ENCODE measurements around the gene MLLT6. TPM values are rescaled to one million over a fixed set of nuclear protein-coding genes. Genes with fewer than 3 reads are reported as not detected.

The MLLT6 gene
- total RNA-seq, 6 experiments from 2014 or later, result 10.1 to 30.9 (median 25.6) TPM

DNA sequence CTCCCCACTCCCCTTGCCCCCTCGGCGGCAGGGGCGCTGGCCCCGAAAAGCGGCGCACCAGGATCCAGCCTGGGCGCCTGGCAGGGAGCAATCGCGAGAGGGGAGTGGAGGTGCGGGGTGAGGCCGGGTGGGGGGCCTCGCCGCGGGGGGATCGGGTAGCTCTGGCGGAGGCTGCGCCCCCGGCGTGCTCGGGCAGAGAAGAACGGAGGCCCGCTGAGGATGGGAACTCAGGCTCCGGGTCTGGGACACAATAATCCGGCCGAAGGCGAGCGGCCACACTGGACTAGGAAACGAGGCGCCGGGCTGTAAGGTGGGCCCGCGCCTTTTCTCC, 43.8 kb downstream of the MLLT6 start:
- H3K9me3 ChIP-seq, result no peaks in the 10 kb centered on the region
- TF ChIP-seq CTCF (IDR thresholded peaks at IDR 0.05) (no peak), POLR2A (IDR thresholded peaks at IDR 0.05) (no peak)
- peak overlapping the region; percentile 49 to 88 (median 59) for H3K27ac ChIP-seq
- H3K36me3 ChIP-seq, result no peaks in the 10 kb centered on the region
- ATAC-seq, result no peak
- intact Hi-C loops (cut with DNase I), result no loop called here
- no peak for DNase-seq
- H3K4me3 ChIP-seq, result peak overlapping the region; percentile 46 to 59 (median 50)
- WGBS (ENCODE audit: insufficient coverage, low coverage, low lambda C conversion rate, missing lambda C conversion rate), result 0% methylated on average over 11 of the region's 32 CpGs
- H3K4me1 ChIP-seq, result peaks cover 0 to 45% (median 7%) of the 10 kb centered on the region in 4 donors
- no peaks in the 10 kb centered on the region for H3K27me3 ChIP-seq

DNA sequence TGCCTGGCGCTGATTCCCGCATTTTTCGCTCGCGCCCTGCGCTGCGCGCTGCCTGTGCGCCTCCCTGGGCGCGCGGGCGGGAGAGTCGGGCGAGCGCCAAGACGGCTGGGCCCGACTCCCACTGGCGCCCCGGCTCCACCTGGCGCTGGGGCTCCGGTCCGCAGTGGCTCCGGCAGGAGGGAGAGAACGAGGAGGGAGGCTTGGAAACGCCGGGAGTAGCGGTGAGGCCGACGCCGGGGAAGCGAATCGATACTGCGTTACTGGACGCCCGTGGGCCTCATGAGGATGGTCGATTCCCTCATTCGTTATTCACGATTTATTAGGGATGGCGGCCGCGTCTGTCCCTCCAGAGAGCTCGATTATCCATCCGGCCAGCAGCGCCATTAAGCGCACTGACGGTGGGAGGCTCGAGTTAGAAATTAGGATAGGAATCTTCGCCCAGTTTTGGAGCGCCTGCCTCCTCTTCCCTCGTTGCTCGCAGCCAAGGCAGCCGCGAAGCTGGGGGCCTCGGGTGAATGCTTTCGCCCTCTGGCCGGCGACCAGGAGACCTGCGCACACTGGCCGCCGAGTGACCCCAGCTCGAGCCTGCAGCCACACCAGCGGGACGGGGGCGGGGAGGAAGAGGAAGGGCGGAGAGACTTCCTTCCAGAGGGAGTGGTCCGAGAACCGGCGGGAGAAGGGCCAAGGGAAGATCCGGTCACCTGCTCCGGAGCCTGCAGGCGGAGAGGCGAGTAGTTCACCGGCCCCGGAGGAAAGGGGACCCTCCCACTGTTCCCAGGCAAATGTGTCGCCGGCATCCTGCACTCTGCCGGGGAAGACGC, 44.4 kb downstream of the MLLT6 start:
- DNase-seq (peak; percentile 89 to 91 (median 90)), ATAC-seq (peak; percentile 41 to 64 (median 58))
- Histone ChIP-seq H3K36me3 (peaks cover 0 to 2% (median 0%) of the 10 kb centered on the region in 4 donors), H3K4me3 (peak overlapping the region; percentile 46 to 59 (median 50)), H3K27ac (peak overlapping the region; percentile 49 to 88 (median 59)), H3K9me3 (no peaks in the 10 kb centered on the region), H3K4me1 (peaks cover 0 to 50% (median 9%) of the 10 kb centered on the region in 4 donors), H3K27me3 (no peaks in the 10 kb centered on the region)
- intact Hi-C loops (cut with DNase I), result no loop called here
- TF ChIP-seq CTCF (IDR thresholded peaks at IDR 0.05) (no peak), POLR2A (IDR thresholded peaks at IDR 0.05) (peak; percentile 70)
- WGBS (ENCODE audit: insufficient coverage, low coverage, low lambda C conversion rate, missing lambda C conversion rate), result 0% methylated on average over 24 of the region's 79 CpGs

DNA sequence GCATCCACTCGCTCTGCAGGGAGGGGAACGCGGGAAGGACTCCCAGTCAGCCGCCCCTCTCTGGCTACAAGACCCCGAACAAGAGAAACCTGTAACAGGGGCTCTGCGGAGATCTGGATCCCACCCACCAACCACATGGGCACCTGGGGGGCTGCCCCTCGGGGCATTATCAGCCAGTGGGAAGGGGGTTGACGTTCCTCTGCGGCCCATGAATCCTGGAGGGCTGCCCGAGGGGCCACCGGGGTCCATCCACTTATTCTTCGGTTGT, 44.9 kb downstream of the MLLT6 start:
- no CpG with 5 or more reads among the region's 12 CpGs for WGBS (ENCODE audit: insufficient coverage, low coverage, low lambda C conversion rate, missing lambda C conversion rate)

GRCh38 chr17:38750312-38751121, 45.4 kb downstream of the MLLT6 start:
- peaks cover 0 to 8% (median 0%) of the 10 kb centered on the region in 4 donors for H3K36me3 ChIP-seq
- intact Hi-C loops (cut with DNase I), result no loop called here
- peak overlapping the region; percentile 33 to 88 (median 49) for H3K27ac ChIP-seq
- H3K4me3 ChIP-seq, result peak overlapping the region in 2 of 3 donors; percentile 50 to 59
- no peaks in the 10 kb centered on the region for H3K27me3 ChIP-seq
- DNase-seq (no peak), ATAC-seq (no peak)
- TF ChIP-seq CTCF (IDR thresholded peaks at IDR 0.05) (no peak), POLR2A (IDR thresholded peaks at IDR 0.05) (no peak)
- peaks cover 0 to 50% (median 9%) of the 10 kb centered on the region in 4 donors for H3K4me1 ChIP-seq
- H3K9me3 ChIP-seq, result no peaks in the 10 kb centered on the region
- WGBS (ENCODE audit: insufficient coverage, low coverage, low lambda C conversion rate, missing lambda C conversion rate), result 35% methylated on average over 15 of the region's 28 CpGs

More for the DNA sequence above, 44.9 kb downstream of the MLLT6 start:
- peak overlapping the region; percentile 33 to 88 (median 49) for H3K27ac ChIP-seq
- ATAC-seq (no peak), DNase-seq (no peak)
- intact Hi-C loops (cut with DNase I), result no loop called here
- H3K9me3 ChIP-seq, result no peaks in the 10 kb centered on the region
- H3K27me3 ChIP-seq, result no peaks in the 10 kb centered on the region
- H3K4me1 ChIP-seq, result peaks cover 0 to 50% (median 9%) of the 10 kb centered on the region in 4 donors
- TF ChIP-seq CTCF (IDR thresholded peaks at IDR 0.05), result no peak
- TF ChIP-seq POLR2A (IDR thresholded peaks at IDR 0.05), result no peak
- peak overlapping the region; percentile 46 to 59 (median 50) for H3K4me3 ChIP-seq
- H3K36me3 ChIP-seq, result peaks cover 0 to 8% (median 0%) of the 10 kb centered on the region in 4 donors

All from right lobe of liver (tissue), 6 donors.